C4-2B (cell line): ENCODE data around the gene GPR26.

Source experiments
- CTCF ChIP-seq: fragments of 450-650 bp; conservative IDR thresholded peaks from 2 replicates; pipeline ENCODE4 v1.5.1; 2017; ENCODE audit warnings: mild to moderate bottlenecking
- ZFX ChIP-seq: fragments of 450-650 bp; IDR thresholded peaks from 2 replicates; pipeline ENCODE4 v1.6.1; 2017

GRCh38 chr10:123704812-123705211 lies 38.7 kb downstream of the GPR26 start:
- TF ChIP-seq CTCF (no peak), ZFX (no peak)
